Fibroblast of mammary gland (primary cell): ENCODE data around the gene GSN.

Experiments
- DNase-seq: peaks from one replicate; pipeline ENCODE4 v3.0.0-alpha.2; 2010; ENCODE audit warnings: low read depth
- H3K4me3 ChIP-seq: 2 replicates; pipeline ENCODE4 v1.5.1; 2011; ENCODE audit warnings: low read depth, mild to moderate bottlenecking, low read length, moderate library complexity; ENCODE audit not compliant: control insufficient read depth
- TF ChIP-seq, protein P1 (sequence below): conservative IDR thresholded peaks from 2 replicates; pipeline ENCODE4 v1.5.1; 2011; ENCODE audit warnings: low read depth, low read length, inconsistent platforms; ENCODE audit not compliant: control insufficient read depth, insufficient read depth

Gene GSN

DNA sequence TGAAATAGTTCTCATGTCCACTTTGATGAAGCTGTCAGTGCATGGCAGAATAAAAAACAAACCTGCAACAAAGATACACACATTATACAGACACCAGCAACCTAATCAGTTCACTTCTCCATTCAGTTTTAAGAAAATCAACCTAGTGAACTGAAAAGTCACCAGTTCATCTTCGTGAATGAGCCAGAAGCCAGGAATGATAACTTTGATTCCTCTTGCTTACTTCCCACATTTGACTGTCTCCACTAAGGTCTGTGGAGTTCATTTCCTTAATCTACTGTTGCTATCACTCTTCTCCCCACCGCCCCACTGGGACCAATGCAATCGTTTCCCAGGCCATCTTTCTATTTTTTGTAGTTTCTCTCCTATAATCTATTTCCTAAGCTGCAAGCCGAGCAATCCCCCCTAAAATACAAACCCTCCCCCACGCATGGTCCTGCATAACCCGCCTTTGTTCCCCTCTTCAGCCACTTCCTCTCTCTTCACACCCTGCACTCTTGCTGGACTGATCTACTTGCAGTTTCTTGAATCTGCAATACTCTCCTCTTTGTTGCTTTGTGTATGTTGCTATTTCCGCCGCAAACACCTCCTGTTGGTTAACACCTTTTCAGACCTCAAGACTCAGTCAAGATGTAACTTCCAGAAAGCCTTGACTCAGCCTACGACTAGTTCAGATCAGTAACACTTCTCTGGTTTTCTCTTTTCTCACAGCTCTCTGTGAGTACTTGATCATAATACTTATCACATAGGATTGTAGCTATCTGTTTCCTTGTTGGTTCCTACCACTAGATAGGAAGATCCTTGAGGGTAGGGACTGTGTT, 85.5 kb downstream of the GSN start:
- TF ChIP-seq, protein P1, sequence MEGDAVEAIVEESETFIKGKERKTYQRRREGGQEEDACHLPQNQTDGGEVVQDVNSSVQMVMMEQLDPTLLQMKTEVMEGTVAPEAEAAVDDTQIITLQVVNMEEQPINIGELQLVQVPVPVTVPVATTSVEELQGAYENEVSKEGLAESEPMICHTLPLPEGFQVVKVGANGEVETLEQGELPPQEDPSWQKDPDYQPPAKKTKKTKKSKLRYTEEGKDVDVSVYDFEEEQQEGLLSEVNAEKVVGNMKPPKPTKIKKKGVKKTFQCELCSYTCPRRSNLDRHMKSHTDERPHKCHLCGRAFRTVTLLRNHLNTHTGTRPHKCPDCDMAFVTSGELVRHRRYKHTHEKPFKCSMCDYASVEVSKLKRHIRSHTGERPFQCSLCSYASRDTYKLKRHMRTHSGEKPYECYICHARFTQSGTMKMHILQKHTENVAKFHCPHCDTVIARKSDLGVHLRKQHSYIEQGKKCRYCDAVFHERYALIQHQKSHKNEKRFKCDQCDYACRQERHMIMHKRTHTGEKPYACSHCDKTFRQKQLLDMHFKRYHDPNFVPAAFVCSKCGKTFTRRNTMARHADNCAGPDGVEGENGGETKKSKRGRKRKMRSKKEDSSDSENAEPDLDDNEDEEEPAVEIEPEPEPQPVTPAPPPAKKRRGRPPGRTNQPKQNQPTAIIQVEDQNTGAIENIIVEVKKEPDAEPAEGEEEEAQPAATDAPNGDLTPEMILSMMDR = no peak
- no peak for DNase-seq
- no peak overlapping the region for H3K4me3 ChIP-seq

DNA sequence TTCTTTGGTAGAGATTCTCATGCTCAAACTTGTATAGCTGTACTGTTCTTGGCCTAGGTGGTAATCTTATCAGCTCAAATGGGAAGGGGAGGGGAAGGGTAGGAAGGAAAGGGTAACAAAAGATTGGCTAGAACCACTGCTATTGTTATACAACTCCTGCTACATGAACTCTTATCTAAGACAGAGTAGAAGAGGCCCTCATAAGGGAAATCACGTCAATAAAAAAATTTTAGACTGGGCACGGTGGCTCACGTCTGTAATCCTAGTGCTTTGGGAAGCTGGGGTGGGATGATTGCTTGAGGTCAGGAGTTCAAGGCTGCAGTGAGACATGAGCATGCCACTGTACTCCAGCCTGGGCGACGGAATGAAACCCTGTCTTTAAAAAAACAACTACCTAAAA, 86.2 kb downstream of the GSN start:
- TF ChIP-seq, protein P1 = no peak
- no peak for DNase-seq
- H3K4me3 ChIP-seq = no peak overlapping the region

DNA sequence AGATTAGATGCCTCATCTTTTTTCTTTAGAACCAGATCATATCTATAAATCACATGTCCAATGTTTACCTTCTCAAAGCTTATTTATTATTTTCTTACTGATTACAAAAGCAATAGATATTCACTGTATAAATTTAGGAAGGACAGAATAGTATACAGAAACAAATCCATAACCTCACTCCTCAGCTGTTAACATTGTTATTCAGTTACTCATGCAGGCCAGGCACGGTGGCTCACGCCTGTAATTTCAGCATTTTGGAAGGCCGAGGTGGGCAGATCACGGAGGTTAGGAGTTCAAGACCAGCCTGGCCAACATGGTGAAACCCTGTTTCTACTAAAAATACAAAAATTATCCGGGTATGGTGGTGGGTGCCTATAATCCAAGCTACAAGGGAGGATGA, 86.8 kb downstream of the GSN start:
- DNase-seq = no peak
- H3K4me3 ChIP-seq = no peak overlapping the region
- TF ChIP-seq, protein P1 = no peak

DNA sequence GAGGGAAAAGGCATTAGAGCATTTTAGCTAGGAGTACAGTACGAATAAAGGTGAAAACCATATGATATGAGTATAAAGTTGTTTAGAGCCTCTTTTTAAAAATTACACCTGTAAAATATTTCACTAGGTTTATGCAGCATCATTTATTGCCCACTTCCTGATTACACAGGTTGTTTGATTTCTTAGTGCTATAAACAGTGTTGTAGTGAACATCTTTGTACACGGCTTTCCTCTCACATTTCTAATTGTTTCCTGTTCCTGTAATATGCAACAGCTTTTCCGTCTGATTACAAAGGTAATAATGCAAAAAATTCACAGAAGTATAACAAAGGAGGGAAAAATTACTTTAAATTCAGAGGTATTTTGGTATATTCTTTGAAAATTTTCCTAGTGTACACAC, 89.0 kb downstream of the GSN start:
- TF ChIP-seq, protein P1 = no peak
- DNase-seq = no peak
- no peak overlapping the region for H3K4me3 ChIP-seq

DNA sequence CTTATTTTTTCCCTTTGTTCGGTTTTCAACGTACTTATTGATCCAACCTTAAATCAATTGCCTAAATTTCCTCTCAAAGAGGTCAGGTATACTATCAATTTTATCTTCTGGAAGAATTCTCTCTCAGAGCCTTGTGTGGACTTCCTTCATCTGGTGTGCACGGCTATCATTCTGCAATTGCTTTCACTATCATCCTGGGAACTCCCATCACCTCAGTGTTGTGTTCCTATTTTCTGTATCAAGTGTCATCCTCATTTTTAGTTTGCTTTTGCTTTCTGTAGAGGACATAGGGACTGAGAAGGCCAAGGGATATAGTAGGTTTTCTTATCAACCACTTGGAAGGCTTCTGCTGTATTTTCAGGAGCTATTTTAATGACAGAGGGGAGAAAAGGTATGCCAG, 90.8 kb downstream of the GSN start:
- TF ChIP-seq, protein P1 = no peak
- DNase-seq = no peak
- H3K4me3 ChIP-seq = no peak overlapping the region

DNA sequence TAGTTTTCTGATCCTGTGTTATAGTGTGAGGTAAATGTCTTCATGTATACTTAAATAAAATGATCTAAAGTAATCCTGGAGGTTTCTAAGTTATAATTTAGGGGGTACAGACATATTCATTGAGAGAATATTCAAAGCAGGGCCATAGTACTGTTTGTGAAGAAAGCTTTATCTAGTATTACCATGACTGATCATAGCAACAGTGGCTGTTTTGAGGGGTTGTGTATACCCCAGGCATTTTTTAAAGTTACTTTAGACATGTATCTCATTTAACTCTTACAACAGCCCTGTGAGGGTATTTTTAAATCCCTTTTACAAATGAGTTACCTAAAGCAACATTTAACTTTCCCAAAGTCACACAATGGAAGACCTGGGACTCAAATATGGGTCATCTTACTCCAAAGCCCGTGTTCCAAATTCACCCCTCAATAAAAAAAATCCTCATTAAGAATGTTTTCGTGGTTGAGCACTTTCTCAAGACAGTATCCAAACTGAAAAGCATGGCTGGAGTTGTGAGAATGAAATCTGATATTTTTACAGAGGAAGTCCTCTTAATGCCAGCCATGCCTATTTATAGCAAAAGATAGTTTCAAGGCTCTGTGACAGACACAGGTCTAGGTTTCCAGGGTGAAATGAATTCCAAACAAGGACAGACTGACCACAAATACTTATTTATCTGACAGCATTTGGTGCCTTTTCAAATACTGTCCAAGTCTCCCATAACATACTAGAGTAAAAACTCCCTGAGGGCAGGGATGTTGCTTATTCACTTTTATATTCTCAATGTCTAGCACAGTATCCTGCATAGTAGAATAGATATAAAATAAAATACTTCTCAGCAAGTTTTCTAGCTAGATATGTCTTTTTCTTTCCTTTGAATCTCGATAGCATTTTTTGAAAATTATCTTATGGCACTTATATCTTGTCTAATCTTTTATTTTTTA, 91.7 kb downstream of the GSN start:
- no peak for DNase-seq
- TF ChIP-seq, protein P1 = no peak

More for the DNA sequence above, 91.7 kb downstream of the GSN start:
- H3K4me3 ChIP-seq = no peak overlapping the region
